HEK293 (cell line): ENCODE measurements around the gene RHOB.

Source experiments
- CTCF ChIA-PET: fragments of 350-600 bp; formaldehyde crosslinking; extraction: SDS; loops from one replicate; lab custom pipeline; 2021; ENCODE audit warnings: antibody characterized with exemption; lab: Yijun Ruan, JAX
- POLR2A ChIA-PET: fragments of 300-600 bp; formaldehyde crosslinking; extraction: SDS; loops from one replicate; lab custom pipeline; 2020; ENCODE audit warnings: antibody characterized with exemption, inconsistent platforms; lab: Yijun Ruan, JAX
- H3K27ac ChIP-seq: fragments of 200-500 bp; sonication (Bioruptor generic); 2 replicates; pipeline ENCODE4 v1.5.1; 2014; ENCODE audit warnings: low read depth, low read length, control low read depth, inconsistent platforms; ENCODE audit errors: extremely low read depth
- H3K36me3 ChIP-seq, 2 experiments: fragments of 200-500 bp in 1 of 2; sonication (Bioruptor generic) in 1 of 2; 1 replicate in 1 of 2; 2 replicates in 1 of 2; pipeline ENCODE4 v1.5.1; 2014 to 2017; ENCODE audit warnings: inconsistent platforms in 2 of 2, low read length in 2 of 2; ENCODE audit not compliant: control insufficient read depth in 2 of 2, insufficient read depth in 1 of 2
- H3K4me1 ChIP-seq: fragments of 200-500 bp; sonication (Bioruptor generic); 2 replicates; pipeline ENCODE4 v1.5.1; 2014; ENCODE audit warnings: mild to moderate bottlenecking, low read length, inconsistent platforms; ENCODE audit not compliant: control insufficient read depth, insufficient read depth
- H3K4me3 ChIP-seq: 2 replicates; pipeline ENCODE4 v1.5.1; 2011; ENCODE audit warnings: low read depth, mild to moderate bottlenecking, control low read depth, low read length, moderate library complexity
- H3K9me3 ChIP-seq: fragments of 200-500 bp; sonication (Bioruptor generic); 2 replicates; pipeline ENCODE4 v1.5.1; 2014; ENCODE audit warnings: low read depth, low read length, inconsistent platforms; ENCODE audit not compliant: control insufficient read depth, insufficient read depth
- BCL11A ChIP-seq: fragments of 450-650 bp; formaldehyde crosslinking; IDR thresholded peaks from 2 replicates; pipeline ENCODE4 v1.5.1; 2016; ENCODE audit warnings: low read depth, missing biosample characterization, missing genetic modification characterization
- SETDB1 ChIP-seq: IDR thresholded peaks from one replicate; pipeline ENCODE4 v1.6.1; 2017; ENCODE audit warnings: mild to moderate bottlenecking, low read length, moderate library complexity, mixed read lengths; ENCODE audit not compliant: insufficient read length
- ZBTB17 ChIP-seq: fragments of 450-650 bp; formaldehyde crosslinking; IDR thresholded peaks from 2 replicates; pipeline ENCODE4 v1.5.1; 2016; ENCODE audit warnings: missing biosample characterization, missing genetic modification characterization
- ZFP37 ChIP-seq: fragments of 450-650 bp; formaldehyde crosslinking; IDR thresholded peaks from 2 replicates; pipeline ENCODE4 v1.5.1; 2016; ENCODE audit warnings: missing biosample characterization, missing genetic modification characterization
- ZNF10 ChIP-seq: fragments of 450-650 bp; formaldehyde crosslinking; IDR thresholded peaks from 2 replicates; pipeline ENCODE4 v1.5.1; 2017; ENCODE audit warnings: missing biosample characterization, missing genetic modification characterization
- ZNF138 ChIP-seq: fragments of 450-650 bp; formaldehyde crosslinking; IDR thresholded peaks from 2 replicates; pipeline ENCODE4 v1.5.1; 2016; ENCODE audit warnings: missing biosample characterization, missing genetic modification characterization, borderline replicate concordance
- ZNF175 ChIP-seq: fragments of 450-650 bp; formaldehyde crosslinking; IDR thresholded peaks from 2 replicates; pipeline ENCODE4 v1.5.1; 2016; ENCODE audit warnings: missing biosample characterization, missing genetic modification characterization
- ZNF510 ChIP-seq: fragments of 450-650 bp; formaldehyde crosslinking; IDR thresholded peaks from 2 replicates; pipeline ENCODE4 v1.5.1; 2018; ENCODE audit warnings: mild to moderate bottlenecking, missing genetic modification characterization, missing biosample characterization; ENCODE audit not compliant: insufficient replicate concordance
- ZNF561 ChIP-seq: fragments of 450-650 bp; IDR thresholded peaks from 2 replicates; pipeline ENCODE4 v1.5.1; 2018; ENCODE audit warnings: missing biosample characterization, missing genetic modification characterization, borderline replicate concordance
- ZNF843 ChIP-seq: fragments of 450-650 bp; formaldehyde crosslinking; IDR thresholded peaks from 2 replicates; pipeline ENCODE4 v1.5.1; 2016; ENCODE audit warnings: missing biosample characterization, missing genetic modification characterization
- ZSCAN16 ChIP-seq: fragments of 450-650 bp; formaldehyde crosslinking; IDR thresholded peaks from 2 replicates; pipeline ENCODE4 v1.5.1; 2016; ENCODE audit warnings: missing biosample characterization, missing genetic modification characterization
- TF ChIP-seq, protein P1 (sequence below): fragments of 450-650 bp; formaldehyde crosslinking; IDR thresholded peaks from 2 replicates; pipeline ENCODE4 v1.5.1; 2017; ENCODE audit warnings: missing biosample characterization, mild to moderate bottlenecking, missing genetic modification characterization, moderate library complexity
- TF ChIP-seq, protein P2 (sequence below): fragments of 450-650 bp; formaldehyde crosslinking; IDR thresholded peaks from 2 replicates; pipeline ENCODE4 v1.5.1; 2016; ENCODE audit warnings: missing biosample characterization, missing genetic modification characterization
- TF ChIP-seq, protein P3 (sequence below): fragments of 450-650 bp; formaldehyde crosslinking; IDR thresholded peaks from 2 replicates; pipeline ENCODE4 v1.5.1; 2016; ENCODE audit warnings: missing biosample characterization, missing genetic modification characterization
- TF ChIP-seq, protein P4 (sequence below): fragments of 450-650 bp; formaldehyde crosslinking; IDR thresholded peaks from 2 replicates; pipeline ENCODE4 v1.5.1; 2016; ENCODE audit warnings: missing biosample characterization, missing genetic modification characterization
- TF ChIP-seq, protein P5 (sequence below): fragments of 450-650 bp; formaldehyde crosslinking; IDR thresholded peaks from 2 replicates; pipeline ENCODE4 v1.5.1; 2016; ENCODE audit warnings: missing biosample characterization, missing genetic modification characterization
- TF ChIP-seq, protein P6 (sequence below): fragments of 450-650 bp; formaldehyde crosslinking; IDR thresholded peaks from 2 replicates; pipeline ENCODE4 v1.5.1; 2016; ENCODE audit warnings: missing biosample characterization, missing genetic modification characterization
- TF ChIP-seq, protein P7 (sequence below): fragments of 450-650 bp; formaldehyde crosslinking; IDR thresholded peaks from 2 replicates; pipeline ENCODE4 v1.5.1; 2017; ENCODE audit warnings: missing biosample characterization, missing genetic modification characterization

Gene RHOB

DNA sequence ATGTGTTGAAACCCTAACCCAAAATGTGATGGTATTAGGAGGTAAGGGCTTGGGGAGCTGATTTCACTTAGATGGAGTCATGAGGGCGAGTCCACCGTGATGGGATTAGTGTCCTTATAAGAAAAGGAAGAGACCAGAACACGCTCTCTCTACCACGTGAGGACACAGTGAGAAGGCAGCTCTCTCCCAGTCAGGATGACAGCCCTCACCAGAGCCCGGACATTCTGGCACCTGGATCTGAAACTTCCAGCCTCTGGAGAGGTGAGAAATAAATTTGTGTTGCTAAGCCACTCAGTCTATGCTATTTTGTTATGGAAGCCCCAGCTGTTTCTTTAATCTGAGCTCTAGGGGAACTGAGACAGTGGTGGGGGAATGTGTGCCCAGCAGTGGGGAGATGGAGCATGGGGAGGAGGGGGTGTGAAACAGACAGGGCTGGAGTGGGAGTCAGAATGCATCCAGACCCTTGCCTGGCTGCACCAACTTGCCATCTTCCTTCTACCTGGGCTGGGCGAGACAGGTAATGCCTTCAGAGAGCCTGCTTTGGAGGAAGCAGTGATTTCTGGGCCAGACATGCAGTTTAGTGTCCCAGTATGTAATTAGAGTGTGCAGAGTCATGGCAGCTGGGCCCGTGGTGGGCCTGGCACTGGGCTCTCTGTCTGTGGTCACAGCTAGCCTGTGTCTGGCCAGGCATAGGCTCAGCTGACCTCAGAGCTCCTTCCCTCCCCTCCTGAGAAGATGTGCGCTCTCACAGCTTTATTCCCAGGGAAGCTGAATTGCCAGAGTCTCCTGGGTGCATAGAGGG, 38.1 kb downstream of the RHOB start:
- Histone ChIP-seq H3K4me1 (no peaks in the 10 kb centered on the region), H3K9me3 (no peaks in the 10 kb centered on the region), H3K36me3 (no peaks in the 10 kb centered on the region), H3K27ac (no peak overlapping the region)
- POLR2A ChIA-PET = interaction anchor here (0.6 to 3.3 kb wide), 2 partner anchors 25 to 38 kb away, joined by 3 to 29 read pairs; partner anchors contain the start of gene RHOB
- TF ChIP-seq ZNF510 (tag by site-specific recombination) (no peak), ZNF843 (tag by site-specific recombination) (no peak), SETDB1 (no peak), ZNF561 (tag by site-specific recombination) (no peak), ZFP37 (tag by site-specific recombination) (no peak), ZNF138 (tag by site-specific recombination) (no peak), ZSCAN16 (tag by site-specific recombination) (no peak), BCL11A (tag by site-specific recombination) (no peak)
- TF ChIP-seq, protein P1, sequence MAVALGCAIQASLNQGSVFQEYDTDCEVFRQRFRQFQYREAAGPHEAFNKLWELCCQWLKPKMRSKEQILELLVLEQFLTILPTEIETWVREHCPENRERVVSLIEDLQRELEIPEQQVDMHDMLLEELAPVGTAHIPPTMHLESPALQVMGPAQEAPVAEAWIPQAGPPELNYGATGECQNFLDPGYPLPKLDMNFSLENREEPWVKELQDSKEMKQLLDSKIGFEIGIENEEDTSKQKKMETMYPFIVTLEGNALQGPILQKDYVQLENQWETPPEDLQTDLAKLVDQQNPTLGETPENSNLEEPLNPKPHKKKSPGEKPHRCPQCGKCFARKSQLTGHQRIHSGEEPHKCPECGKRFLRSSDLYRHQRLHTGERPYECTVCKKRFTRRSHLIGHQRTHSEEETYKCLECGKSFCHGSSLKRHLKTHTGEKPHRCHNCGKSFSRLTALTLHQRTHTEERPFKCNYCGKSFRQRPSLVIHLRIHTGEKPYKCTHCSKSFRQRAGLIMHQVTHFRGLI (tag by site-specific recombination) = no peak
- TF ChIP-seq, protein P2, sequence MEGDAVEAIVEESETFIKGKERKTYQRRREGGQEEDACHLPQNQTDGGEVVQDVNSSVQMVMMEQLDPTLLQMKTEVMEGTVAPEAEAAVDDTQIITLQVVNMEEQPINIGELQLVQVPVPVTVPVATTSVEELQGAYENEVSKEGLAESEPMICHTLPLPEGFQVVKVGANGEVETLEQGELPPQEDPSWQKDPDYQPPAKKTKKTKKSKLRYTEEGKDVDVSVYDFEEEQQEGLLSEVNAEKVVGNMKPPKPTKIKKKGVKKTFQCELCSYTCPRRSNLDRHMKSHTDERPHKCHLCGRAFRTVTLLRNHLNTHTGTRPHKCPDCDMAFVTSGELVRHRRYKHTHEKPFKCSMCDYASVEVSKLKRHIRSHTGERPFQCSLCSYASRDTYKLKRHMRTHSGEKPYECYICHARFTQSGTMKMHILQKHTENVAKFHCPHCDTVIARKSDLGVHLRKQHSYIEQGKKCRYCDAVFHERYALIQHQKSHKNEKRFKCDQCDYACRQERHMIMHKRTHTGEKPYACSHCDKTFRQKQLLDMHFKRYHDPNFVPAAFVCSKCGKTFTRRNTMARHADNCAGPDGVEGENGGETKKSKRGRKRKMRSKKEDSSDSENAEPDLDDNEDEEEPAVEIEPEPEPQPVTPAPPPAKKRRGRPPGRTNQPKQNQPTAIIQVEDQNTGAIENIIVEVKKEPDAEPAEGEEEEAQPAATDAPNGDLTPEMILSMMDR (tag by site-specific recombination) = no peak
- TF ChIP-seq, protein P3, sequence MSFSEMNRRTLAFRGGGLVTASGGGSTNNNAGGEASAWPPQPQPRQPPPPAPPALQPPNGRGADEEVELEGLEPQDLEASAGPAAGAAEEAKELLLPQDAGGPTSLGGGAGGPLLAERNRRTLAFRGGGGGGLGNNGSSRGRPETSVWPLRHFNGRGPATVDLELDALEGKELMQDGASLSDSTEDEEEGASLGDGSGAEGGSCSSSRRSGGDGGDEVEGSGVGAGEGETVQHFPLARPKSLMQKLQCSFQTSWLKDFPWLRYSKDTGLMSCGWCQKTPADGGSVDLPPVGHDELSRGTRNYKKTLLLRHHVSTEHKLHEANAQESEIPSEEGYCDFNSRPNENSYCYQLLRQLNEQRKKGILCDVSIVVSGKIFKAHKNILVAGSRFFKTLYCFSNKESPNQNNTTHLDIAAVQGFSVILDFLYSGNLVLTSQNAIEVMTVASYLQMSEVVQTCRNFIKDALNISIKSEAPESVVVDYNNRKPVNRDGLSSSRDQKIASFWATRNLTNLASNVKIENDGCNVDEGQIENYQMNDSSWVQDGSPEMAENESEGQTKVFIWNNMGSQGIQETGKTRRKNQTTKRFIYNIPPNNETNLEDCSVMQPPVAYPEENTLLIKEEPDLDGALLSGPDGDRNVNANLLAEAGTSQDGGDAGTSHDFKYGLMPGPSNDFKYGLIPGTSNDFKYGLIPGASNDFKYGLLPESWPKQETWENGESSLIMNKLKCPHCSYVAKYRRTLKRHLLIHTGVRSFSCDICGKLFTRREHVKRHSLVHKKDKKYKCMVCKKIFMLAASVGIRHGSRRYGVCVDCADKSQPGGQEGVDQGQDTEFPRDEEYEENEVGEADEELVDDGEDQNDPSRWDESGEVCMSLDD (tag by site-specific recombination) = no peak
- TF ChIP-seq, protein P4, sequence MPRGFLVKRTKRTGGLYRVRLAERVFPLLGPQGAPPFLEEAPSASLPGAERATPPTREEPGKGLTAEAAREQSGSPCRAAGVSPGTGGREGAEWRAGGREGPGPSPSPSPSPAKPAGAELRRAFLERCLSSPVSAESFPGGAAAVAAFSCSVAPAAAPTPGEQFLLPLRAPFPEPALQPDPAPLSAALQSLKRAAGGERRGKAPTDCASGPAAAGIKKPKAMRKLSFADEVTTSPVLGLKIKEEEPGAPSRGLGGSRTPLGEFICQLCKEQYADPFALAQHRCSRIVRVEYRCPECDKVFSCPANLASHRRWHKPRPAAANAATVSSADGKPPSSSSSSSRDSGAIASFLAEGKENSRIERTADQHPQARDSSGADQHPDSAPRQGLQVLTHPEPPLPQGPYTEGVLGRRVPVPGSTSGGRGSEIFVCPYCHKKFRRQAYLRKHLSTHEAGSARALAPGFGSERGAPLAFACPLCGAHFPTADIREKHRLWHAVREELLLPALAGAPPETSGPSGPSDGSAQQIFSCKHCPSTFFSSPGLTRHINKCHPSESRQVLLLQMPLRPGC (tag by site-specific recombination) = no peak
- TF ChIP-seq, all 188 proteins: peak for 0
- no peak overlapping the region for H3K4me3 ChIP-seq
- CTCF ChIA-PET = interaction anchor here (0.5 to 1.2 kb wide), 2 partner anchors 16 to 151 kb away, joined by 3 to 4 read pairs; no protein-coding TSS in a partner anchor

DNA sequence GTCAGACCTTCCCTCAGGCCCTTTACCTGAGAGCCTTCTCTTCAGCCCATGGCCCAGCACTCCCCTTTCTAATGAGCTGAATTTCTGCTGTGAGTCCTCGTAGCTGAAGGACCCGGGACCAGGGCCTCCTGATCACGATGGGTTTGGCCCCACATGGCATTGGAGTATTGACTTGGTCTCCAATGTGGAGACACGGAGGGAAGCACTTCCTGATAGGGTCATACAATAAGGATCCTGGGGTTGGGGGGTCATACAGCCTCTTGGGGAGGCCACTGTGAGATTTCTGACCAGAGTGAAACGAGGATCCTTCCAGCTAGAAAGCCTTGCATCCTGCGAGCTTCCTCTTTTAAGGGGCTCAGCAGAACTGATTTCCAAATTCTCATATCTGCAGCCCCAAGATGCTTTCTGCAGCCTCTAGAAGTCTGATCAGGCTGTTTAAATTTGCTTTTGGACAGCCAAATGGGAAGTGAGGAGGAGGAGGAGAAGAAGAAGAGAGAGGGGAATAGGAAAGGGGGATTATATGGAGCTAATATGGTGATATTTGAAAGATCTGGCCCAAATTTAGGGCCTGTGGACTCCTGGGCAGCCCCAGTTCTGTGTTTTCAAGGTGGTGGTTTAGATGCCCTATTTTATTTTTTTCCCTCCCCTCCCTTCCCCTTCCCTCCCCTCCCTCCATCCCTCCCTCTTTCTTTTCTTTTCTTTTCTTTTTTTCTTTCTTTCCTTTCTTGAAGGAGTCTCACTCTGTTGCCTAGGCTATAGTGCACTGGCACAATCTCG, 38.9 kb downstream of the RHOB start:
- ChIA-PET CTCF (no interaction called here), POLR2A (interaction anchor here (0.6 to 3.3 kb wide), 3 partner anchors 24 to 39 kb away, joined by 3 to 29 read pairs (median 4); partner anchors contain the start of gene RHOB)
- H3K36me3 ChIP-seq = no peaks in the 10 kb centered on the region
- H3K4me3 ChIP-seq = no peak overlapping the region
- no peak overlapping the region for H3K27ac ChIP-seq
- no peaks in the 10 kb centered on the region for H3K9me3 ChIP-seq
- H3K4me1 ChIP-seq = no peaks in the 10 kb centered on the region
- TF ChIP-seq ZBTB17 (tag by site-specific recombination) = no peak
- TF ChIP-seq ZNF10 = no peak
- TF ChIP-seq, protein P5, sequence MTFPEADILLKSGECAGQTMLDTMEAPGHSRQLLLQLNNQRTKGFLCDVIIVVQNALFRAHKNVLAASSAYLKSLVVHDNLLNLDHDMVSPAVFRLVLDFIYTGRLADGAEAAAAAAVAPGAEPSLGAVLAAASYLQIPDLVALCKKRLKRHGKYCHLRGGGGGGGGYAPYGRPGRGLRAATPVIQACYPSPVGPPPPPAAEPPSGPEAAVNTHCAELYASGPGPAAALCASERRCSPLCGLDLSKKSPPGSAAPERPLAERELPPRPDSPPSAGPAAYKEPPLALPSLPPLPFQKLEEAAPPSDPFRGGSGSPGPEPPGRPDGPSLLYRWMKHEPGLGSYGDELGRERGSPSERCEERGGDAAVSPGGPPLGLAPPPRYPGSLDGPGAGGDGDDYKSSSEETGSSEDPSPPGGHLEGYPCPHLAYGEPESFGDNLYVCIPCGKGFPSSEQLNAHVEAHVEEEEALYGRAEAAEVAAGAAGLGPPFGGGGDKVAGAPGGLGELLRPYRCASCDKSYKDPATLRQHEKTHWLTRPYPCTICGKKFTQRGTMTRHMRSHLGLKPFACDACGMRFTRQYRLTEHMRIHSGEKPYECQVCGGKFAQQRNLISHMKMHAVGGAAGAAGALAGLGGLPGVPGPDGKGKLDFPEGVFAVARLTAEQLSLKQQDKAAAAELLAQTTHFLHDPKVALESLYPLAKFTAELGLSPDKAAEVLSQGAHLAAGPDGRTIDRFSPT (tag by site-specific recombination) = no peak
- TF ChIP-seq, protein P6, sequence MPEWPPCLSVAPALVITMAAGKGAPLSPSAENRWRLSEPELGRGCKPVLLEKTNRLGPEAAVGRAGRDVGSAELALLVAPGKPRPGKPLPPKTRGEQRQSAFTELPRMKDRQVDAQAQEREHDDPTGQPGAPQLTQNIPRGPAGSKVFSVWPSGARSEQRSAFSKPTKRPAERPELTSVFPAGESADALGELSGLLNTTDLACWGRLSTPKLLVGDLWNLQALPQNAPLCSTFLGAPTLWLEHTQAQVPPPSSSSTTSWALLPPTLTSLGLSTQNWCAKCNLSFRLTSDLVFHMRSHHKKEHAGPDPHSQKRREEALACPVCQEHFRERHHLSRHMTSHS (tag by site-specific recombination) = no peak
- TF ChIP-seq, protein P7, sequence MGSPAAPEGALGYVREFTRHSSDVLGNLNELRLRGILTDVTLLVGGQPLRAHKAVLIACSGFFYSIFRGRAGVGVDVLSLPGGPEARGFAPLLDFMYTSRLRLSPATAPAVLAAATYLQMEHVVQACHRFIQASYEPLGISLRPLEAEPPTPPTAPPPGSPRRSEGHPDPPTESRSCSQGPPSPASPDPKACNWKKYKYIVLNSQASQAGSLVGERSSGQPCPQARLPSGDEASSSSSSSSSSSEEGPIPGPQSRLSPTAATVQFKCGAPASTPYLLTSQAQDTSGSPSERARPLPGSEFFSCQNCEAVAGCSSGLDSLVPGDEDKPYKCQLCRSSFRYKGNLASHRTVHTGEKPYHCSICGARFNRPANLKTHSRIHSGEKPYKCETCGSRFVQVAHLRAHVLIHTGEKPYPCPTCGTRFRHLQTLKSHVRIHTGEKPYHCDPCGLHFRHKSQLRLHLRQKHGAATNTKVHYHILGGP (tag by site-specific recombination) = no peak
- TF ChIP-seq ZNF175 (tag by site-specific recombination) = no peak
